ENCODE results near the gene TMEM170A. TPM values are rescaled to one million over a fixed set of nuclear protein-coding genes. Genes with fewer than 3 reads are reported as not detected.

TMEM170A gene
- total RNA-seq, 6 experiments from 2014 or later, result 9.4 to 15.5 (median 12.8) TPM

- Histone ChIP-seq H3K36me3 (no peaks in the 10 kb centered on the region), H3K4me3 (peak overlapping the region in 1 of 3 donors; percentile 97), H3K9me3 (no peaks in the 10 kb centered on the region), H3K4me1 (peaks cover 0 to 7% (median 0%) of the 10 kb centered on the region in 4 donors), H3K27me3 (no peaks in the 10 kb centered on the region), H3K27ac (no peak overlapping the region)
- 33% methylated on average over 2 of the region's 2 CpGs for WGBS (ENCODE audit: insufficient coverage, low coverage, low lambda C conversion rate, missing lambda C conversion rate)
- intact Hi-C loops (cut with DNase I), result no loop called here
- DNase-seq (no peak), ATAC-seq (no peak)
- no peak for TF ChIP-seq POLR2A (IDR thresholded peaks at IDR 0.05)
- TF ChIP-seq, protein P1, sequence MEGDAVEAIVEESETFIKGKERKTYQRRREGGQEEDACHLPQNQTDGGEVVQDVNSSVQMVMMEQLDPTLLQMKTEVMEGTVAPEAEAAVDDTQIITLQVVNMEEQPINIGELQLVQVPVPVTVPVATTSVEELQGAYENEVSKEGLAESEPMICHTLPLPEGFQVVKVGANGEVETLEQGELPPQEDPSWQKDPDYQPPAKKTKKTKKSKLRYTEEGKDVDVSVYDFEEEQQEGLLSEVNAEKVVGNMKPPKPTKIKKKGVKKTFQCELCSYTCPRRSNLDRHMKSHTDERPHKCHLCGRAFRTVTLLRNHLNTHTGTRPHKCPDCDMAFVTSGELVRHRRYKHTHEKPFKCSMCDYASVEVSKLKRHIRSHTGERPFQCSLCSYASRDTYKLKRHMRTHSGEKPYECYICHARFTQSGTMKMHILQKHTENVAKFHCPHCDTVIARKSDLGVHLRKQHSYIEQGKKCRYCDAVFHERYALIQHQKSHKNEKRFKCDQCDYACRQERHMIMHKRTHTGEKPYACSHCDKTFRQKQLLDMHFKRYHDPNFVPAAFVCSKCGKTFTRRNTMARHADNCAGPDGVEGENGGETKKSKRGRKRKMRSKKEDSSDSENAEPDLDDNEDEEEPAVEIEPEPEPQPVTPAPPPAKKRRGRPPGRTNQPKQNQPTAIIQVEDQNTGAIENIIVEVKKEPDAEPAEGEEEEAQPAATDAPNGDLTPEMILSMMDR (IDR thresholded peaks at IDR 0.05), result no peak
Measured at GRCh38 chr16:75462806-75463205, 1.7 kb downstream of the TMEM170A start.

DNA sequence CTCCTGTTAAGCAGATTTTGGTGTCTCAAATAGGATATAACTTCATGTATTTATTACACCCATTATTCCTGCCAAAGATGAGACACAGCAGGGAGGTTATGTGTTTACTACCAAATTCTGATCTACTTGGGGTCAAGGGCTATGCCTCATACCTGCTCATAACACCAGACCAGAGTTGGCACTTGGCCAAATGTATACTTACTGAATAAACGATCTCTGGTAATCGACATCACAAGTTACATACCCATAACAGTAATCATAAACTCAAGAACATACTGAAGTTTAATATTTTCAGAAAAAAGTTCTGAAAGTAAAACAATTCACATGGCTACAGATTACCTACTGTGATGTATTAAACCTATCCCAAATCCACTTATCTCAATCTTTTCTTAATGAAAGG lies 2.9 kb downstream of the TMEM170A start:
- intact Hi-C loops (cut with DNase I), result no loop called here
- 95% methylated on average over 2 of the region's 2 CpGs for WGBS (ENCODE audit: insufficient coverage, low coverage, low lambda C conversion rate, missing lambda C conversion rate)
- TF ChIP-seq POLR2A (IDR thresholded peaks at IDR 0.05), result no peak
- TF ChIP-seq, protein P1 (IDR thresholded peaks at IDR 0.05), result no peak
- no peak overlapping the region for H3K4me3 ChIP-seq
- no peak overlapping the region for H3K27ac ChIP-seq
- DNase-seq (no peak), ATAC-seq (no peak)
- H3K9me3 ChIP-seq, result no peaks in the 10 kb centered on the region
- peaks cover 0 to 7% (median 0%) of the 10 kb centered on the region in 4 donors for H3K4me1 ChIP-seq
- H3K36me3 ChIP-seq, result no peaks in the 10 kb centered on the region
- no peaks in the 10 kb centered on the region for H3K27me3 ChIP-seq

DNA sequence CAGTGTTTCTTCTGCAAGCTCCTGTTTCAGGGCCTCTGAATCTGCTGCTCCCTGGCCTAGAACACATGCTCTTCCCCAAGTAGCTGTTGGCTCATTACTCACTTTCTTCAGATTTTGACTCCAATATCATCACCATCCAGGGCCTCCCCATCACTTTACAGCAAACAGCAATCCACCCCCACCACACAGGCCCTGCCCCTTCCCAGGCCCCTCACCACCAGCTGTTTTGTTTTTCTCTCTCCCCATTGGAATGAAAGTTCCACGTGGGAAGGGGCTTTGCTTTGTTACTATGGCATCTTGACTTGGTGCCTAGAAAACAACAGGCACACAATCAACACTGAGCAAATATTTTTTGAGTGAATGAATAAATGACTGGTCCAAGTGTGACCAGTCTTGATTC lies 4.0 kb downstream of the TMEM170A start:
- WGBS (ENCODE audit: insufficient coverage, low coverage, low lambda C conversion rate, missing lambda C conversion rate), result 30% methylated on average over 1 of the region's 1 CpG
- intact Hi-C loops (cut with DNase I), result no loop called here
- H3K9me3 ChIP-seq, result no peaks in the 10 kb centered on the region
- no peak overlapping the region for H3K4me3 ChIP-seq
- H3K4me1 ChIP-seq, result peaks cover 0 to 7% (median 0%) of the 10 kb centered on the region in 4 donors
- ATAC-seq (no peak), DNase-seq (no peak)
- no peaks in the 10 kb centered on the region for H3K27me3 ChIP-seq
- H3K36me3 ChIP-seq, result no peaks in the 10 kb centered on the region
- no peak overlapping the region for H3K27ac ChIP-seq
- TF ChIP-seq, protein P1 (IDR thresholded peaks at IDR 0.05), result no peak
- TF ChIP-seq POLR2A (IDR thresholded peaks at IDR 0.05), result no peak

DNA sequence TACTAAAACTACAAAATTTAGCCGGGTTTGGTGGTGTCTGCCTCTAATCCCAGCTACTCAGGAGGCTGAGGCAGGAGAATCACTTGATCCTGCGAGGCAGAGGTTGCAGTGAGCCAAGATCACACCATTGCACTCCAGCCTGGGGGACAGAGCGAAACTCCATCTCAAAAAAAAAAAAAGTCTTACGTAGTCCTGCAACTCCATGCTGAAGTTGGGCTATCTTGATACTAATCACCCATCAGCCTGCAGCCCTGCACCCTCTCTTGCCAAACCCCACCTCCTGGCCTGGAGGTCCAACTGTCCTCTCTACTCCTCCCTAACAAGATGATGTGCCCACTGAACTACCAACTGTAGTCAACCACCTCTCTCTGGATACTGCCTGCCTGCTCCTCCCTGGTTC lies 4.8 kb downstream of the TMEM170A start:
- TF ChIP-seq, protein P1 (IDR thresholded peaks at IDR 0.05), result no peak
- TF ChIP-seq POLR2A (IDR thresholded peaks at IDR 0.05), result no peak
- intact Hi-C loops (cut with DNase I), result no loop called here
- Histone ChIP-seq H3K27ac (no peak overlapping the region), H3K9me3 (no peaks in the 10 kb centered on the region), H3K36me3 (no peaks in the 10 kb centered on the region), H3K4me1 (peaks cover 0 to 7% (median 0%) of the 10 kb centered on the region in 4 donors), H3K27me3 (no peaks in the 10 kb centered on the region), H3K4me3 (no peak overlapping the region)
- ATAC-seq, result no peak
- 89% methylated on average over 3 of the region's 4 CpGs for WGBS (ENCODE audit: insufficient coverage, low coverage, low lambda C conversion rate, missing lambda C conversion rate)
- DNase-seq, result peak in 1 of 3 donors; percentile 29

DNA sequence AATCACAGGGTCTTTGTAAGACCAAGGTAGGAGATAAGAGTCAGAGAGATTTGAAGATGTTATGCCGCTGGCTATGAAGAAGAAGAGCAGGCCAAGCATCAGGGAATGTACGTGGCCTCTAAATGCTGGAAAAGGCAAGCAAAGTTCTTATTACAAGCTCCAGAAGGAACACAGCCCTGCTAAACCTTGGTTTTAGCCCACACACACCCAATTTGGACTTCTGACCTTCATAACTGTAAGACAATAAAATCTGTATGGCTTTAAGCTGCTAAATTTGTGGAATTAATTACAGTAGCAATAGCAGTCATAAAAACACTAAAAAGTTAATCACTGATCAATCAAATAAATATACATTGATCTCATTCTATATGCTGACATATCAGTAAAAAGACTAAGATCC lies 6.0 kb downstream of the TMEM170A start:
- no peaks in the 10 kb centered on the region for H3K9me3 ChIP-seq
- WGBS (ENCODE audit: insufficient coverage, low coverage, low lambda C conversion rate, missing lambda C conversion rate), result 87% methylated on average over 2 of the region's 2 CpGs
- no peak overlapping the region for H3K27ac ChIP-seq
- intact Hi-C loops (cut with DNase I), result no loop called here
- no peak overlapping the region for H3K4me3 ChIP-seq
- peaks cover 0 to 11% (median 0%) of the 10 kb centered on the region in 4 donors for H3K4me1 ChIP-seq
- TF ChIP-seq, protein P1 (IDR thresholded peaks at IDR 0.05), result no peak
- TF ChIP-seq POLR2A (IDR thresholded peaks at IDR 0.05), result no peak
- no peaks in the 10 kb centered on the region for H3K27me3 ChIP-seq
- ATAC-seq (no peak), DNase-seq (no peak)
- no peaks in the 10 kb centered on the region for H3K36me3 ChIP-seq

Measured in right lobe of liver (tissue), 6 donors.